Tibial artery (tissue), 4 donors: ENCODE data around the gene FAM124A.
"Not testable (repeated sequence)": the region's sequence is repeated elsewhere in the genome, so short reads cannot be mapped to it uniquely, and the experiment has no call there.

ENCODE experiments used
- DNase-seq, 2 donors: peaks; one replicate each; pipeline ENCODE4 v3.0.0-alpha.2; 2019
- H3K27ac ChIP-seq, 2 donors: fragments of 200-600 bp; sonication (generic) in 1 of 2; 1 replicate in 1 of 2; 2 replicates in 1 of 2; pipeline ENCODE4 v1.5.1; 2018 to 2019; ENCODE audit warnings: mild to moderate bottlenecking in 1 of 2
- H3K27me3 ChIP-seq, 2 donors: fragments of 200-600 bp; sonication (generic) in 1 of 2; one replicate each; pipeline versions ENCODE4 v1.5.1 to v1.6.0; 2016 to 2019
- H3K36me3 ChIP-seq, 3 donors: fragments of 200-600 bp; sonication (generic) in 2 of 3; one replicate each; pipeline ENCODE4 v1.5.1; 2016 to 2019; ENCODE audit warnings: mild to moderate bottlenecking in 2 of 3
- H3K4me1 ChIP-seq, 4 donors: fragments of 200-600 bp; sonication (generic) in 2 of 4; 1 replicate in 3 of 4; 2 replicates in 1 of 4; pipeline ENCODE4 v1.5.1; 2016 to 2019
- H3K4me3 ChIP-seq, 2 donors: fragments of 200-600 bp; sonication (generic) in 1 of 2; 1 replicate in 1 of 2; 2 replicates in 1 of 2; pipeline ENCODE4 v1.5.1; 2018 to 2019; ENCODE audit warnings: mild to moderate bottlenecking in 2 of 2
- H3K9me3 ChIP-seq, 3 donors: fragments of 200-600 bp; sonication (generic) in 1 of 3; one replicate each; pipeline ENCODE4 v1.5.1; 2016 to 2019
- intact Hi-C: fragments of 100-400 bp; cut with DNase I; formaldehyde crosslinking; loops from one replicate; pipeline ENCODE4 v1.15.0; 2023; ENCODE audit warnings: low total_unique reads
- TF ChIP-seq, protein P1 (sequence below), 2 experiments: fragments of 200-600 bp in 1 of 2; fragments of 450-650 bp in 1 of 2; IDR thresholded peaks; one replicate each; pipeline ENCODE4 v1.5.1; 2017 to 2019; ENCODE audit warnings: antibody characterized with exemption in 2 of 2, mild to moderate bottlenecking in 1 of 2, moderate library complexity in 1 of 2

Gene FAM124A

DNA sequence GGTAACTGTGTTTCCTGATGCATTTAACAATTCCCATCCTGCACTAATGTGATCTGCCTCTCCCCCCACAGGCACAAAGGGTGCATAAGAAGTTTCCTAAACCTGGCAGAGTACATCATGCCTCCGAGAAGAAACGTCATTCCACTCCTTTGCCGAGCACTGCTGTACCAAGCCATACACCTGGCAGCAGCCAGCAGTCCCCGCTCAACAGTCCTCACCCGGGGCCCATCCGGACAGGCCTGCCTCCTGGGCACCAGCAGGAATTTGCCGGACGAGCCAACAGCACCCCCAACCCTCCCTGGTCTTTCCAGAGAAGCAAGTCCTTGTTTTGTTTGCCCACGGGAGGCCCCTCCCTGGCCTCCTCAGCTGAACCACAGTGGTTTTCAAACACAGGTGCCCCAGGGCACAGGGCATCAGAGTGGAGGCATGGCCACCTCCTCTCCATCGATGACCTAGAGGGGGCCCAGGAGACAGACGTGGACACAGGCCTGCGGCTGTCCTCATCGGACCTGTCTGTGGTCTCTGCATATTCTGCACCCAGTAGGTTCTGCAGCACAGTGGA, 58.3 kb downstream of the FAM124A start:
- TF ChIP-seq, protein P1, sequence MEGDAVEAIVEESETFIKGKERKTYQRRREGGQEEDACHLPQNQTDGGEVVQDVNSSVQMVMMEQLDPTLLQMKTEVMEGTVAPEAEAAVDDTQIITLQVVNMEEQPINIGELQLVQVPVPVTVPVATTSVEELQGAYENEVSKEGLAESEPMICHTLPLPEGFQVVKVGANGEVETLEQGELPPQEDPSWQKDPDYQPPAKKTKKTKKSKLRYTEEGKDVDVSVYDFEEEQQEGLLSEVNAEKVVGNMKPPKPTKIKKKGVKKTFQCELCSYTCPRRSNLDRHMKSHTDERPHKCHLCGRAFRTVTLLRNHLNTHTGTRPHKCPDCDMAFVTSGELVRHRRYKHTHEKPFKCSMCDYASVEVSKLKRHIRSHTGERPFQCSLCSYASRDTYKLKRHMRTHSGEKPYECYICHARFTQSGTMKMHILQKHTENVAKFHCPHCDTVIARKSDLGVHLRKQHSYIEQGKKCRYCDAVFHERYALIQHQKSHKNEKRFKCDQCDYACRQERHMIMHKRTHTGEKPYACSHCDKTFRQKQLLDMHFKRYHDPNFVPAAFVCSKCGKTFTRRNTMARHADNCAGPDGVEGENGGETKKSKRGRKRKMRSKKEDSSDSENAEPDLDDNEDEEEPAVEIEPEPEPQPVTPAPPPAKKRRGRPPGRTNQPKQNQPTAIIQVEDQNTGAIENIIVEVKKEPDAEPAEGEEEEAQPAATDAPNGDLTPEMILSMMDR (IDR thresholded peaks at IDR 0.05) = no peak
- no peaks in the 10 kb centered on the region for H3K9me3 ChIP-seq
- no peak overlapping the region for H3K27ac ChIP-seq
- intact Hi-C loops = loop anchor here (10.0 kb wide), 2 partner anchors 156 to 454 kb away; no protein-coding TSS in a partner anchor
- peaks cover 0 to 7% (median 0%) of the 10 kb centered on the region in 4 donors for H3K4me1 ChIP-seq
- H3K36me3 ChIP-seq = peaks cover 0 to 10% (median 8%) of the 10 kb centered on the region in 3 donors
- DNase-seq = no peak
- no peak overlapping the region for H3K4me3 ChIP-seq
- H3K27me3 ChIP-seq = no peaks in the 10 kb centered on the region

DNA sequence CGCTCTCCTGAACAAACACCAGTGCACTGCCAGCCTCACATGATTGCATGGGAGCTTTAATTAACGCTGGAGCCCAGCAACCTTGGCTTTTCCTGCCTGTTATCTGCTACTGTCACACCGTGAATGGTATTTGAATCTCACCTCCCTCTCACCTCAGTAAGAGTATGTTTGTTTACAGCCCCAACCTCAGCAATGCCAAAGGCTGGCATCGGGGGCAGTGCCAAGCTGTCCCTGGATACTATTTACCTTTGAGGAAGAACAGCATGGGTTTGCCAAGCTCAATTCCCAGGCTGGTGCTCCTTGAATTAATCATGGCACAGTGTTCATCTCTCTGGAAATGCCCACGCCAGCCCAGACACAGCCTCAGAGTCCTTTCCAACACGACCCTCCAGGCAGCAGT, 60.1 kb downstream of the FAM124A start:
- no peaks in the 10 kb centered on the region for H3K27me3 ChIP-seq
- no peak for DNase-seq
- no peak overlapping the region for H3K27ac ChIP-seq
- H3K4me3 ChIP-seq = no peak overlapping the region
- H3K36me3 ChIP-seq = peaks cover 0 to 10% (median 8%) of the 10 kb centered on the region in 3 donors
- intact Hi-C loops = loop anchor here (10.0 kb wide), 2 partner anchors 158 to 452 kb away; no protein-coding TSS in a partner anchor
- no peaks in the 10 kb centered on the region for H3K9me3 ChIP-seq
- H3K4me1 ChIP-seq = peaks cover 0 to 11% (median 0%) of the 10 kb centered on the region in 4 donors
- TF ChIP-seq, protein P1 (IDR thresholded peaks at IDR 0.05) = no peak

DNA sequence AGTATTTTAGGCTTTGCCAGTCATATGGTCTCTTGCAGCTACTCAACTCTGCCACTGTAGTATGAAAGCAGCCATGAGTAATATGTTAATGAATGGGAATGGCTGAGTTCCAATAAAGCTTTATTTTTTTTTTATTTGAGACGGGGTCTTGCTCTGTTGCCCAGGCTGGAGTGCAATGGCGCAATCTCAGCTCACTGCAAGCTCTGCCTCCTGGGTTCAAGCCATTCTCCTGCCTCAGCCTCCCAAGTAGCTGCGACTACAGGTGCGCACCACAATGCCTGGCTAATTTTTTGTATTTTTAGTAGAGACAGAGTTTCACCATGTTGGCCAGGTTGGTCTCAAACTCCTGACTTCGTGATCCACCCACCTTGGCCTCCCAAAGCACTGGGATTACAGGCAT, 60.7 kb downstream of the FAM124A start:
- not testable (repeated sequence) for H3K27me3 ChIP-seq, H3K27ac ChIP-seq
- intact Hi-C loops = loop anchor here (10.0 kb wide), 2 partner anchors 158 to 452 kb away; no protein-coding TSS in a partner anchor

DNA sequence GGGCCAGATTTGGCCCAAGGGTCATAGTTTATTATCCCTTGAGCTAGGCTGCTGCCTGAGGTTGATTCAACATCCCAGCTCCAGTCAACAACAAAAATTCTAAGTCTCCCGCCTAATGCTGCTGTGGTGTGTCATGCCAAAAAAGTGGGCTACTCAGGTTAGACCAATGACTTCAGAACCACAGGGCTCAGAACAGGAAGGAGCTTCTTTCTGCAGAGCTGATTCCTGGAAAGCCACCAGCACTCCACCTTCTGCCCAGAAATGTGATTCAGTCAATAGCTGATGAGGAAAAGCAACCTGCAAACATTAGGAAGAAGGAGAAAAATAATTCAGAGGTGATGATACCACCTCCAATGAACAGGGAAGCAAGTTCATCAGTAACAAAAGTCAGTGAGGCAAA, 61.2 kb downstream of the FAM124A start:
- H3K4me1 ChIP-seq = peaks cover 0 to 4% (median 0%) of the 10 kb centered on the region in 4 donors
- no peak for DNase-seq
- TF ChIP-seq, protein P1 (IDR thresholded peaks at IDR 0.05) = no peak
- H3K27ac ChIP-seq = no peak overlapping the region
- no peak overlapping the region for H3K4me3 ChIP-seq
- H3K9me3 ChIP-seq = no peaks in the 10 kb centered on the region
- H3K36me3 ChIP-seq = peaks cover 0 to 10% (median 8%) of the 10 kb centered on the region in 3 donors
- H3K27me3 ChIP-seq = no peaks in the 10 kb centered on the region
- intact Hi-C loops = loop anchor here (10.0 kb wide), 2 partner anchors 159 to 451 kb away; no protein-coding TSS in a partner anchor

More for the DNA sequence above, 60.7 kb downstream of the FAM124A start:
- not testable (repeated sequence) for H3K36me3 ChIP-seq, H3K9me3 ChIP-seq, H3K4me3 ChIP-seq, H3K4me1 ChIP-seq, DNase-seq

DNA sequence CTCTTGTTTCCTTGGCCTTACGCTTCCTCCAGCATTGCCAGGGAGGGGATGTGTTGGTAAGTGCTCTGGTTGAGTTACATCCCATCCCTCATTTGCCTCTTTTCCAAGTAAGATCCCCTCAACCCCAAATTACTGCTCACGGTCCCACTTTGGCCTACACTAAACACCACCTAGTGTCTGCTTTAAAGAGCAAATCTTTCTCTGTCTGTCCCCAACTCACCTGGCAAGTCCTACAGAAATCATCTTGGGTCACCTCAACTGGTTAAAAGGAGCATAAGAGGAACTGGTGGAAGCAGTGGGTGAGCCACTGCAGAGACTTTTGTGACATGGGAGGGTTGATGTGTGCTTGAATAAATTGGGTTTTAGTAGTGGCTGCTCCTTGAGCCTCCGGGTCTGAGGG, 62.1 kb downstream of the FAM124A start:
- peaks cover 0 to 4% (median 0%) of the 10 kb centered on the region in 4 donors for H3K4me1 ChIP-seq
- H3K4me3 ChIP-seq = no peak overlapping the region
- peaks cover 0 to 10% (median 8%) of the 10 kb centered on the region in 3 donors for H3K36me3 ChIP-seq
- no peak overlapping the region for H3K27ac ChIP-seq
- no peaks in the 10 kb centered on the region for H3K27me3 ChIP-seq
- intact Hi-C loops = loop anchor here (10.0 kb wide), 2 partner anchors 160 to 450 kb away; no protein-coding TSS in a partner anchor
- DNase-seq = no peak
- TF ChIP-seq, protein P1 (IDR thresholded peaks at IDR 0.05) = no peak
- no peaks in the 10 kb centered on the region for H3K9me3 ChIP-seq
